Caki2 (cell line): ENCODE results near the gene RNASE8. TPM values are rescaled to one million over a fixed set of nuclear protein-coding genes. Genes with fewer than 3 reads are reported as not detected.

Experiments used
- DNase-seq: peaks from one replicate; pipeline ENCODE4 v3.0.0-alpha.2; 2015; ENCODE audit warnings: low read depth
- in situ Hi-C: cut with HindIII; loops from 2 replicates; pipeline ENCODE4 v1.10.0; 2016; ENCODE audit warnings: low sequenced_read_pairs, low pct_unique_long_range_greater_than_20kb, mixed read lengths
- total RNA-seq: library from RNA; depleted of rRNA; stranded (reverse); fragments of >200 nt; shearing (Covaris generic); gene quantifications from 2 replicates; pipeline ENCODE4 v1.2.3, GENCODE V29; 2014; ENCODE audit warnings: low replicate concordance

Gene RNASE8
- total RNA-seq, 1 experiment from 2014 or later: not detected

- in situ Hi-C loops: no loop called here
- no peak for DNase-seq
Observed at GRCh38 chr14:21084396-21084795, 26.8 kb downstream of the RNASE8 start.

DNA sequence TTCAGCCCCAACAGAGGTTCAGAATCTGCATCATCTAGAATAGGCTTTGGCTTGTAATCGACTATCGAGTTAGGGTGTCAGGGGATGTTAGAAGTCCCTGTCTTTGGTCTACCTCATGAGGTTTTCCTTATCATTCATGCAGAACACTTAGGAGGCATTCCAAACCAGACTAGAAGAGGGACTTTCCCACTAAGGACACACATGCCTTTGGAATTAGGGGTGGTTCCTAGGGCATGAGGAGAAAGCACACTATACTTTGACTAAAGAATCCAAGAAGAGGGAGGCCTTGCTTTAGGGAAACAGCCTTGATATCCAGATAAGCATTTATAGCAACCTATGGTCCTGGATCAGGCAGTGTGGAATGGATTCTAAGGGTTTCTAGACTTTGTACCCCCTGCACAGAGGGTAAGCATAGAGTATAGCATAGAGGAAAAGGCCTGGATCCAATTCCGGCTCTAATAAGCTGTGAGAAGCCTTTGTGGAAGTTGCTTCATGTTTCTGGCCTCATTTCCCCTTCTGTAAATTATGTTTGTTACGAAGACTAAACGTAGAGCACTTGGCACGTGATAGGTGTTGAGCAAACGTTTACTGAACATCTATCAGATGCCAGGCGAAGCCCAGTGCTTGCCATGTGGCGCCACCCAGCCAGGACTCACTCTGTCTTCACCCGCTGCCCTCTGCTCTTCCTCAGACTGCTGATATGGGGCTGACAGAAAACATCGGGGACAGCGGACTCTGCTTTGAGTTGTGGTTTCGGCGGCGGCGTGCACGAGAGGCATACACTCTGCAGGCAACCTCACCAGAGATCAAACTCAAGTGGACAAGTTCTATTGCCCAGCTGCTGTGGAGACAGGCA is 27.6 kb downstream of the RNASE8 start:
- peak; percentile 67 for DNase-seq
- in situ Hi-C loops: no loop called here

- in situ Hi-C loops: no loop called here
- no peak for DNase-seq
Observed at GRCh38 chr14:21086908-21087293, 29.3 kb downstream of the RNASE8 start.

- peak; percentile 67 for DNase-seq
- in situ Hi-C loops: no loop called here
Observed at GRCh38 chr14:21087294-21088091, 29.9 kb downstream of the RNASE8 start.

DNA sequence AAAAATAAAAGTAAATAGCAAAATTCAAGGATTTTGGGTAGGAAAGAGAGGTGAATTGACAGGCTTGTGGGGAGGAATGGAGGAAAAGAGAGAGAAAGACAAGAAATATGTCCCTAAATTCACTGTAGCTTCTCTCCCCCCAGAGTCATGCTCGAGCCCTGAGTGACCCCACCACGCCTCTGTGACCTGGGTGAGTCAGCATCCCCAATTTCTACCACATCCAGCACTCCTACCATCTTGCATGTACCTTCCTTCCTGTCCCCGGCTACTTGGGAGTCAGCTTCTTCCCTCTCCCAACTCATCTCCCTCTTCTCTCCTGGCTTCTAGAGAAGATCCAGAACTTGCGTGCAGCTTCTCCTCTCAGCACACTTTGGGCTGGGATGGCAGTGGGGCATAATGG is 31.1 kb downstream of the RNASE8 start:
- in situ Hi-C loops: no loop called here

DNA sequence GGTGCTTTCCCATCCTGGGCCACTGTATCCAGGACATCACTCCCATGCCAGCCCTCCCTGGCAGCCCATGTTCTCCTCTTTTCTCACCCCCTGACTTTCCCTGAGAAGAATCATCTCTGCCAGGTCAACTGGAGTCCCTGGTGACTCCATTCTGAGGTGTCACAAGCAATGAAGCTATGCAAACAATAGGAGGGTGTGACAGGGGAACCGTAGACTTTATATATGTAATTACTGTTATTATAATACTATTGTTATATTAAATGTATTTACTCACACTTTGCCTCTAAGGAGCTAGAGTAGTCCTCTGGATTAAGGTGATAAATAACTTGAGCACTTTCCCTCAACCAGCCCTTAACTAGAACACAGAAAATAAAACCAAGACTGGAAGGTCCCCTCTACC is 31.6 kb downstream of the RNASE8 start:
- DNase-seq: no peak
- in situ Hi-C loops: no loop called here

More for the DNA sequence above, 31.1 kb downstream of the RNASE8 start:
- no peak for DNase-seq

- in situ Hi-C loops: no loop called here
- DNase-seq: no peak
Observed at GRCh38 chr14:21089877-21090193, 32.2 kb downstream of the RNASE8 start.

- DNase-seq: no peak
- in situ Hi-C loops: no loop called here
Observed at GRCh38 chr14:21090194-21090939, 32.7 kb downstream of the RNASE8 start.

GRCh38 chr14:21090940-21091663 is 33.5 kb downstream of the RNASE8 start:
- in situ Hi-C loops: no loop called here

GRCh38 chr14:21091821-21092272 is 34.2 kb downstream of the RNASE8 start:
- in situ Hi-C loops: no loop called here
- no peak for DNase-seq

More at GRCh38 chr14:21090940-21091663, 33.5 kb downstream of the RNASE8 start:
- DNase-seq: no peak

- in situ Hi-C loops: no loop called here
- peak; percentile 55 for DNase-seq
Observed at GRCh38 chr14:21092273-21093011, 34.8 kb downstream of the RNASE8 start.

DNA sequence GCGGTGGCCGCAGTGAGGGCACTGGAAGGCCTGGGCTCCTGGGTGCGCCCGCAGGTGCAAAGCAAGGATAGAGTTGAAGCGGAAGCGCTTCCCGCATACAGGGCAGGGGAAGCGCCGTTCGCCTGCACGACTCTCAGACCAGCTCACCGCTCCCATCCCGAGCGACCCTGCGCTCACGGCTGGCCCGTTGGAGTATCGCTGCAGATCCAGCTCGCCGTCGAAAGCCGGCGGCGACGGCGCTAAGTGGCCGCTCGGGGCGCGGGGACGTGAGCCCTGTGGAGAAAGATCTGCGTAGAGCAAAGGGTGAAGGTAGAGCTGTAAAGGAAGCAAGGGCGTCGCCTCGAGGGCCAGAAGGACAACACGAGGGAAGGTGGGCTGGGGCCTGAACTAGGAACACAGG is 35.4 kb downstream of the RNASE8 start:
- in situ Hi-C loops: no loop called here
- DNase-seq: no peak

DNA sequence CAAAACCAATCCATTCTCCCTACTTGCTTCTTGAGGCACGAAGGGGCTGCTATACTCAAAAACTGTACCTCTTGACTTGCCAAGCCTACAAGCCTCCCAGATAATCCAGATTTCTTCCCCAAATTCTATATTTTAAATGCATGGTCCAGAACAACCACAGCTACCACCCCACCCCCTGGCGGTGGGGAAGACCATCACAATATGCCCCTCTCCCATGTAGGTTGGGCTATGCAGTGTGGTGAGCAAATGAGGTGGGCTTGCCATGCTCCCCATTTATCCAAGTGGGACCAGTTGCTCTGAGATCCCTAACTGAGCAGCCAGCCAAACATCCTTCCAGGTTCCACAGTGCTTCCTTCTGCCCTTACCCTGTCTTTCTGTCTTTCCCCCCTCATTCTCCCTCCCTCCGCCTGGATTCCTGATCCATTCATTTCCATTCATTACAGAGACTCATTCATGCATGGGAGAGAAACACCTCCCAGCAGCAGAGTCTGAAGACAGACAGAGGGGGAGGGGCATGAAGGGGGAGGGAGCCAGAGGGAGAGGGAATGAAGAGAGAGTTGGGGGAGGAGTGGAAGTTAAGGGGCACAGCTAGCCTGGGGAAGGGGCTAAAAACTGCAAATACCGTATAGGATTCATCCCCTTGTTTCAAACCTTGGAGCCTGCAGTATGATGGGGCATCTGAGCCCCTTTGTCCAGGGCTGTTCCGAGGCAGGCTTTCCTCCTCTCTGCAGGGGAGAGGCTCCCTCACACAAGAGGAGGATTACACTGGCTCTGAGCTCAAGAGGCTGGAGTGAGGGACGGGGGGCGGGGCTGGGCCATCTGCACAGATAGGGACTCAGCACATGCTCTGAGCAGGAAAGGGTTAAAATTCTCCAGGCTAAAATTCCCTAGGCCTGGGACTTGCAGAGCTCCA is 36.4 kb downstream of the RNASE8 start:
- peak; percentile 87 for DNase-seq
- in situ Hi-C loops: no loop called here

GRCh38 chr14:21095430-21096205 is 38.0 kb downstream of the RNASE8 start:
- DNase-seq: no peak
- in situ Hi-C loops: no loop called here

DNA sequence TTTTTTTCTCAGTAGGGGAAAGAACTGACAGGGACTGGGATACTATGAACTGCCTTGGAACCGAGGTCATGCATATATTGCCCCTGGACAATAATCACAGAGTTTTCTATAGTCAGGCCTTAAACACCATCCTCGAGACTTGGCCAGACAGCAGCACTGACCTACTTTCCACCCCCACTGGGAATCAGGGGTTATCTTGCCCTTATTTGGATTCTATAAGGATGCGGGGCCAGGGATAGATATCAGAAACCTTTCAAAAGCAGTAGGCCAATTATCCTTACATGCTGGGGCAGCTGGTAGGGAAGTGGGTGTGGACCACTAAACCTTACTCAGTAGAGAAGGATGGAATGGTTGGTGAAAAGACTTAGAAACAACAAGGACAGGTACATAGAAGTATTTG is 38.8 kb downstream of the RNASE8 start:
- in situ Hi-C loops: no loop called here

More for the DNA sequence above, 38.8 kb downstream of the RNASE8 start:
- no peak for DNase-seq
